Kidney epithelial cell (primary cell): ENCODE results near the gene GTF3C5. TPM values are rescaled to one million over a fixed set of nuclear protein-coding genes. Genes with fewer than 3 reads are reported as not detected.

Experiments used
- DNase-seq: peaks from one replicate; pipeline ENCODE4 v3.0.0-alpha.2; 2010; ENCODE audit warnings: low read depth
- H3K27me3 ChIP-seq: 2 replicates; pipeline ENCODE4 v1.6.0; 2011; ENCODE audit warnings: low read length; ENCODE audit not compliant: control insufficient read depth, insufficient read depth
- H3K36me3 ChIP-seq: 2 replicates; pipeline ENCODE4 v1.5.1; 2011; ENCODE audit warnings: low read length; ENCODE audit not compliant: control insufficient read depth, insufficient read depth
- H3K4me3 ChIP-seq: 2 replicates; pipeline ENCODE4 v1.5.1; 2011; ENCODE audit warnings: low read depth, mild to moderate bottlenecking, control low read depth, low read length
- CTCF ChIP-seq: IDR thresholded peaks from 2 replicates; pipeline ENCODE4 v1.5.1; 2011; ENCODE audit warnings: mild to moderate bottlenecking, moderate library complexity, low read length, control low read depth, inconsistent platforms; ENCODE audit not compliant: insufficient read depth, poor library complexity, severe bottlenecking
- total RNA-seq: library from RNA; depleted of rRNA; stranded (reverse); fragments of >200 nt; gene quantifications from 2 replicates; pipeline ENCODE4 v1.2.3, GENCODE V29; 2015

The GTF3C5 gene
- total RNA-seq, 1 donor from 2014 or later, result 94.7 TPM

DNA sequence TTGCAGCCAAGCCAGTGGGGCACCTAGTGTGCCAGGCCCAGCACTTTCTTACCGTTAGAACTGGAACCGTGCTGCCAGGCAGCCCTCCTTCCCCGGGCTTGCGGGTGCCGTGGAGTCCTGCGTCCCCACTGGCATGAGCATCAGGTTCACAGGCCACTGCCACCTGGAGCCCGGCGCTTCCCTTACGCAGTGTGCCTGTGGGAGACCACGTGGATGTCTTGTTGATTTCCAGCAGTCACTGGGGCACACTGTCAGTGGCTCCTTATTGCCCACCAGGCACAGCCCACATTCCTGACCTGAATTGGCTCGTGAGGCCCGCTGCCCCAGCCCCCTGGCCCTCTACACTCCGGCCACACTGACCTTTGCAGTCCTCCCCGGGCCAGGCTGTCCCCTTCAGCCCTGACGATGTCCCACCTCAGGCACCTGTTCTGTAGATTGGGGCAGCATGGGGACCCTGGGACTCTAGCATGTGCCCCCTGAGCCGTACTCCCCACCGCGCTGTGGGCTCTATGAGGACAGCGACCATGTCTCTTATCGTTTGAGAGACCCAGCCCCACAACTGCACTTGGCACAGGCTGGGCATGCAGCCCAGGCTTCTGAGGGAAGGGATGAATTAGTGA lies 20.6 kb downstream of the GTF3C5 start:
- Histone ChIP-seq H3K36me3 (peaks cover 9% of the 10 kb centered on the region), H3K4me3 (no peak overlapping the region), H3K27me3 (no peaks in the 10 kb centered on the region)
- DNase-seq, result no peak
- no peak for TF ChIP-seq CTCF

- peaks cover 8% of the 10 kb centered on the region for H3K36me3 ChIP-seq
- no peak for TF ChIP-seq CTCF
- no peaks in the 10 kb centered on the region for H3K27me3 ChIP-seq
- no peak for DNase-seq
- no peak overlapping the region for H3K4me3 ChIP-seq
Measured at GRCh38 chr9:133051966-133052539, 21.3 kb downstream of the GTF3C5 start.

DNA sequence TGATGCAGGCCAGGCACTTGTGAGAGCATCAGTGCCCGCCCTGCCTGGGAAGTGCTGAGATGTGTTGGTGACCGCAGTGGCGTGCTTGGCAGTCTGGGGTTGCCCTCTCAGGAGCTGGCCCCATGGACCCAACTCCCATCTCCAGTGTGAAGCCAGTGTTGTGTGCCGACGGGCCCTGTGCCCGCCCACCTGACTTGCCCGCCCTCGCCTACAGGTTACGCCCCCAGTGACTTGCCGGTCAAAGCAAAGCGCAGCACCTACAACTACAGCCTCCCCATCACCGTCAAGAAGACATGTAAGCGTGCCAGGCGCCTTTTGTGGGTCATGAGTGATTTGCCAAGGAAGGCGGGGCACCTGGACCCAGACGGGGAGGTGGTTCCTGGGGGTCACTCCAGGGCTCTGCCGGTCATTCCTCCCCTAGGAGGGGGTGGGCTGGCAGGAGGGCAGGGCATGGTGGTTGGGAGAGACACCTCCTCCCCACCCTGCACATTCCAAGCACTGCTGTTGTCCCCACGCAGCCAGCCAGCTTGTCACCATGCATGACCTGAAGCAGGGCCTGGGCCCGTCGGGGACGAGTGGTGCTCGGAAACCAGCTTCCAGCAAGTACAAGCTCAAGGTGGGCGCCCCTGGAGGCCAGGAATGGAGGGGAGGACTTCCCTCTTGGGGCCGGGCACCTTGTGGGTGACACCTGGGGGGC lies 23.5 kb downstream of the GTF3C5 start:
- H3K36me3 ChIP-seq, result peaks cover 8% of the 10 kb centered on the region
- no peak for DNase-seq
- no peak for TF ChIP-seq CTCF
- no peak overlapping the region for H3K4me3 ChIP-seq
- H3K27me3 ChIP-seq, result no peaks in the 10 kb centered on the region

GRCh38 chr9:133054966-133055365 lies 24.2 kb downstream of the GTF3C5 start:
- no peak for DNase-seq
- Histone ChIP-seq H3K4me3 (no peak overlapping the region), H3K27me3 (no peaks in the 10 kb centered on the region), H3K36me3 (peaks cover 8% of the 10 kb centered on the region)
- no peak for TF ChIP-seq CTCF

DNA sequence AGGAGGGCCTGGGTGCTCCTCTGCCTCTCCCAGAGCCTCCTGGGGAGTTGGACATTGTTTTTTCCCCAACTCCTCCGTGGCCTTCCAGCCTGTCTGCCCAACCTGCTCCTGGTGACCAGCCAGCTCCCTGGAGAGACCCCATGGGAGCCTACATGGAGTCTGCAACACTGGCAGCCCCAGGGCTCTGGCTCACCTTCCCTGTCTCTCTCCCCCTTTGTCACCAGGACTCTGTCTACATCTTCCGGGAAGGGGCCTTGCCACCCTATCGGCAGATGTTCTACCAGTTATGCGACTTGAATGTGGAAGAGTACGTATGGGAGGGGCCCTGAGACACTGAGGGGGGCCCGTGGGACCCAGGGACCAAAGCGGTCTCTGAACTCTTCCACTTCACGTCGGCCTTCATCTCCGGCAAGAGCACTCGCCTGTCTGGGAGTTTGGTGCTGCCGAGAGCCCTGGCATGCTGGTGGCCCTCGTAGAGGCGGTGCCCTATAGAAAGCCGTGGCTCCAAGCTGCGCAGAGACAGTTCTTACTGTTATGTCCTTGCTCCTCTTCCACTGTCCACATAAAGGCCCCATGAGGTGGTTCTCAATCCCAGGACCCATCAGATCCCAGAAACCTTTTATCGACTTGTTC lies 25.1 kb downstream of the GTF3C5 start:
- no peak for DNase-seq
- Histone ChIP-seq H3K27me3 (no peaks in the 10 kb centered on the region), H3K36me3 (peaks cover 6% of the 10 kb centered on the region), H3K4me3 (no peak overlapping the region)
- TF ChIP-seq CTCF, result no peak
